MM.1S (cell line): ENCODE measurements around the gene PLEKHA7.

Experiments used
- DNase-seq: peaks from one replicate; pipeline ENCODE4 v3.0.0-alpha.2; 2015
- H2AFZ ChIP-seq: fragments of 300-600 bp; sonication (generic); 2 replicates; pipeline ENCODE4 v1.6.0; 2016; ENCODE audit warnings: antibody characterized with exemption, low read length
- H3F3A ChIP-seq: fragments of 300-600 bp; sonication (generic); 2 replicates; pipeline ENCODE4 v1.6.1; 2016; ENCODE audit warnings: mild to moderate bottlenecking, antibody characterized with exemption, low read length, moderate library complexity, mixed read lengths; ENCODE audit not compliant: insufficient read depth
- H3K27ac ChIP-seq: fragments of 300-600 bp; sonication (generic); 2 replicates; pipeline ENCODE4 v1.5.1; 2016; ENCODE audit warnings: mild to moderate bottlenecking, low read length
- H3K27me3 ChIP-seq: fragments of 300-600 bp; sonication (generic); replicated peaks from 2 replicates; pipeline ENCODE4 v1.6.0; 2016; ENCODE audit warnings: low read length; ENCODE audit not compliant: insufficient read depth
- H3K36me3 ChIP-seq: fragments of 300-600 bp; sonication (generic); replicated peaks from 2 replicates; pipeline ENCODE4 v1.6.1; 2016; ENCODE audit warnings: mild to moderate bottlenecking, low read length, mixed read lengths; ENCODE audit not compliant: insufficient read depth
- H3K4me1 ChIP-seq: fragments of 300-600 bp; sonication (generic); 2 replicates; pipeline ENCODE4 v1.6.1; 2016; ENCODE audit warnings: low read length, mixed read lengths
- H3K4me2 ChIP-seq: fragments of 300-600 bp; sonication (generic); 2 replicates; pipeline ENCODE4 v1.6.0; 2016; ENCODE audit warnings: low read depth, low read length
- H3K4me3 ChIP-seq: fragments of 300-600 bp; sonication (generic); 2 replicates; pipeline ENCODE4 v1.5.1; 2016; ENCODE audit warnings: low read length, mixed read lengths
- H3K79me2 ChIP-seq: fragments of 300-600 bp; sonication (generic); 2 replicates; pipeline ENCODE4 v1.6.1; 2016; ENCODE audit warnings: mixed run types, low read length, mixed read lengths
- H3K9ac ChIP-seq: fragments of 300-600 bp; sonication (generic); 2 replicates; pipeline ENCODE4 v1.6.1; 2016; ENCODE audit warnings: low read length, mixed read lengths
- H3K9me2 ChIP-seq: fragments of 300-600 bp; sonication (generic); replicated peaks from 2 replicates; pipeline ENCODE4 v1.6.1; 2016; ENCODE audit warnings: mild to moderate bottlenecking, low read length, mixed read lengths; ENCODE audit not compliant: insufficient read depth
- H3K9me3 ChIP-seq: fragments of 300-600 bp; sonication (generic); replicated peaks from 2 replicates; pipeline ENCODE4 v1.6.1; 2016; ENCODE audit warnings: mild to moderate bottlenecking, low read length, mixed read lengths; ENCODE audit not compliant: insufficient read depth
- H4K20me1 ChIP-seq: fragments of 300-600 bp; sonication (generic); 2 replicates; pipeline ENCODE4 v1.6.1; 2016; ENCODE audit warnings: mild to moderate bottlenecking, low read length, moderate library complexity, mixed read lengths; ENCODE audit not compliant: insufficient read depth
- CTCF ChIP-seq: fragments of 300-600 bp; sonication (generic); IDR thresholded peaks from 2 replicates; pipeline ENCODE4 v1.5.1; 2016; ENCODE audit warnings: antibody characterized with exemption, low read length, mixed read lengths
- EZH2 ChIP-seq: fragments of 300-600 bp; sonication (generic); optimal IDR thresholded peaks from 2 replicates; pipeline ENCODE3; 2017; ENCODE audit warnings: low read depth, mild to moderate bottlenecking, antibody characterized with exemption, low read length, mixed read lengths
- EZH2phosphoT487 ChIP-seq: fragments of 300-600 bp; sonication (generic); IDR thresholded peaks from 2 replicates; pipeline ENCODE4 v1.6.1; 2018; ENCODE audit warnings: antibody characterized with exemption, low read length

PLEKHA7 gene

GRCh38 chr11:16841481-16841880 lies 172.7 kb downstream of the PLEKHA7 start:
- no peak overlapping the region for H3K4me2 ChIP-seq
- DNase-seq: no peak
- no peak overlapping the region for H2AFZ ChIP-seq
- no peaks in the 10 kb centered on the region for H3K9me2 ChIP-seq
- H3K9ac ChIP-seq: no peak overlapping the region
- H3F3A ChIP-seq: no peaks in the 10 kb centered on the region
- H3K27ac ChIP-seq: no peak overlapping the region
- H3K9me3 ChIP-seq: no peaks in the 10 kb centered on the region
- no peak overlapping the region for H3K4me3 ChIP-seq
- TF ChIP-seq EZH2 (no peak), EZH2phosphoT487 (no peak), CTCF (no peak)
- H3K27me3 ChIP-seq: no peaks in the 10 kb centered on the region
- no peaks in the 10 kb centered on the region; the same call in 1 of the 2 replicates for H3K36me3 ChIP-seq
- H3K79me2 ChIP-seq: no peaks in the 10 kb centered on the region
- H4K20me1 ChIP-seq: no peaks in the 10 kb centered on the region
- H3K4me1 ChIP-seq: no peaks in the 10 kb centered on the region

GRCh38 chr11:16840951-16841350 lies 173.3 kb downstream of the PLEKHA7 start:
- Histone ChIP-seq H3K9ac (no peak overlapping the region), H3K79me2 (no peaks in the 10 kb centered on the region), H3K27ac (no peak overlapping the region), H3K9me3 (no peaks in the 10 kb centered on the region), H3K4me2 (no peak overlapping the region), H3K36me3 (no peaks in the 10 kb centered on the region; the same call in 1 of the 2 replicates), H3K4me1 (no peaks in the 10 kb centered on the region), H4K20me1 (no peaks in the 10 kb centered on the region), H3K27me3 (no peaks in the 10 kb centered on the region), H3K4me3 (no peak overlapping the region), H3K9me2 (no peaks in the 10 kb centered on the region), H2AFZ (no peak overlapping the region), H3F3A (no peaks in the 10 kb centered on the region)
- TF ChIP-seq EZH2: no peak
- DNase-seq: no peak

GRCh38 chr11:16839821-16840220 lies 174.4 kb downstream of the PLEKHA7 start:
- H3K27ac ChIP-seq: no peak overlapping the region
- no peaks in the 10 kb centered on the region for H3F3A ChIP-seq
- H3K4me2 ChIP-seq: no peak overlapping the region
- no peak overlapping the region for H2AFZ ChIP-seq
- H3K36me3 ChIP-seq: no peaks in the 10 kb centered on the region; the same call in 1 of the 2 replicates
- no peak overlapping the region for H3K9ac ChIP-seq
- H3K9me2 ChIP-seq: no peaks in the 10 kb centered on the region
- no peaks in the 10 kb centered on the region for H3K79me2 ChIP-seq
- no peaks in the 10 kb centered on the region for H3K27me3 ChIP-seq
- DNase-seq: no peak
- H3K9me3 ChIP-seq: no peaks in the 10 kb centered on the region
- TF ChIP-seq EZH2 (no peak), CTCF (no peak), EZH2phosphoT487 (no peak)
- no peak overlapping the region for H3K4me3 ChIP-seq
- no peaks in the 10 kb centered on the region for H3K4me1 ChIP-seq
- H4K20me1 ChIP-seq: no peaks in the 10 kb centered on the region

- TF ChIP-seq EZH2phosphoT487: no peak
- no peak for TF ChIP-seq EZH2
- TF ChIP-seq CTCF: no peak
- Histone ChIP-seq H3K27me3 (no peaks in the 10 kb centered on the region), H2AFZ (no peak overlapping the region)
These were observed 179.8 kb downstream of the PLEKHA7 start for GRCh38 chr11:16834384-16834783.

More at GRCh38 chr11:16834384-16834783, 179.8 kb downstream of the PLEKHA7 start:
- no peak for DNase-seq
- Histone ChIP-seq H3K4me1 (no peaks in the 10 kb centered on the region), H3K9ac (no peak overlapping the region), H3K4me2 (no peak overlapping the region), H3K9me2 (no peaks in the 10 kb centered on the region), H3K4me3 (no peak overlapping the region), H3K9me3 (no peaks in the 10 kb centered on the region), H3K27ac (no peak overlapping the region), H3F3A (no peaks in the 10 kb centered on the region), H3K79me2 (no peaks in the 10 kb centered on the region), H4K20me1 (no peaks in the 10 kb centered on the region), H3K36me3 (no peaks in the 10 kb centered on the region)
